T-helper 1 cell treated with Interleukin-12 subunit alpha and Interleukin-12 subunit beta and Interleukin-4 antibody, amounts not matched to agents 30 μg/mL and 1 μg/mL, for 36 hours (primary cell): ENCODE measurements around the gene MTFR1L.

Experiments
- H3K27ac Mint-ChIP-seq: one replicate; pipeline ENCODE4 v1.8.0; 2021; ENCODE audit warnings: mild to moderate bottlenecking, mixed read lengths
- H3K27me3 Mint-ChIP-seq: one replicate; pipeline ENCODE4 v1.8.0; 2021; ENCODE audit warnings: low read depth, mixed read lengths
- H3K36me3 Mint-ChIP-seq: one replicate; pipeline ENCODE4 v1.8.0; 2021; ENCODE audit warnings: low read depth, mixed read lengths
- H3K4me1 Mint-ChIP-seq: one replicate; pipeline ENCODE4 v1.8.0; 2021; ENCODE audit warnings: low read depth, mixed read lengths
- H3K4me3 Mint-ChIP-seq: one replicate; pipeline ENCODE4 v1.8.0; 2021; ENCODE audit warnings: mild to moderate bottlenecking, moderate library complexity, mixed read lengths
- H3K9me3 Mint-ChIP-seq: one replicate; pipeline ENCODE4 v1.8.0; 2021; ENCODE audit warnings: mixed read lengths

The MTFR1L gene

GRCh38 chr1:25866288-25866687 is 46.5 kb downstream of the MTFR1L start:
- peaks cover 2% of the 10 kb centered on the region for H3K4me1 Mint-ChIP-seq
- no peaks in the 10 kb centered on the region for H3K36me3 Mint-ChIP-seq
- H3K27ac Mint-ChIP-seq: no peak overlapping the region
- no peaks in the 10 kb centered on the region for H3K27me3 Mint-ChIP-seq
- H3K4me3 Mint-ChIP-seq: no peak overlapping the region
- no peaks in the 10 kb centered on the region for H3K9me3 Mint-ChIP-seq

DNA sequence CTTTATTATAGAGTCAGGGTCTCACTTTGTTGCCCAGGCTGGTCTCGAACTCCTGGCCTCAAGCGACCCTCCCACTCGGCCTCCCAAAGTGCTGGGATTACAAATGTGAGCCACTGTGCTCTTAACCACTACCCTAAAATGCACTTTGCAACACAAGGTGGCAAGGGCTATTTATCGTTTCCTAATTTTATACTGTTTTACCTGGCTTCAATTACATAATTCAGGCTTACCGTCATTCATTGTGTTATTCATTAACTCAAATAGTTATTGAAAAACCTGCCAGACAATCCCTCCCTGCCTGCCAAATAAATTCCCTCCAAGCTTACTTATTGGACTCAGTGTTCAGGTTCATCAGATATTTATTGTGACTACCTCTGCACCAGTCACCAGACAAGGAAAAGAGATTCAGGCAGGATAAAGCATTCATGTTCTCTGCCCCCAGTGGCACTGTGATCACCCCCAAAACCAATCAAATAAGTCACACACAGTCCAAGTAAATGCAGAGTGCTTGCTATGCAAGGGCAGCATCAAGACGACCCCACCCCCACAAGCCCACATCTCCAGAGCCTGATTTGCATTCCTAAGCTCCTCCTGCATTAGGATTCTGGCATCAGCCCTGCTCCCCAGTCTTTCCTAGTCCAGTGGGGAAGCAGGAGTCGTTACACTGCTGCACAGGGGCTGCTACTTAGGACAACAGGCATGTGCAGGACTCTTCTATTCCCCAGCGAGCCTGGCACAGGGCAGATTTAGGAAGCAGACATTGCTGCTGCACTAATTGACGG is 47.6 kb downstream of the MTFR1L start:
- Mint-ChIP-seq H3K27me3 (no peaks in the 10 kb centered on the region), H3K4me3 (no peak overlapping the region), H3K9me3 (no peaks in the 10 kb centered on the region), H3K36me3 (no peaks in the 10 kb centered on the region), H3K27ac (no peak overlapping the region), H3K4me1 (peaks cover 2% of the 10 kb centered on the region)

DNA sequence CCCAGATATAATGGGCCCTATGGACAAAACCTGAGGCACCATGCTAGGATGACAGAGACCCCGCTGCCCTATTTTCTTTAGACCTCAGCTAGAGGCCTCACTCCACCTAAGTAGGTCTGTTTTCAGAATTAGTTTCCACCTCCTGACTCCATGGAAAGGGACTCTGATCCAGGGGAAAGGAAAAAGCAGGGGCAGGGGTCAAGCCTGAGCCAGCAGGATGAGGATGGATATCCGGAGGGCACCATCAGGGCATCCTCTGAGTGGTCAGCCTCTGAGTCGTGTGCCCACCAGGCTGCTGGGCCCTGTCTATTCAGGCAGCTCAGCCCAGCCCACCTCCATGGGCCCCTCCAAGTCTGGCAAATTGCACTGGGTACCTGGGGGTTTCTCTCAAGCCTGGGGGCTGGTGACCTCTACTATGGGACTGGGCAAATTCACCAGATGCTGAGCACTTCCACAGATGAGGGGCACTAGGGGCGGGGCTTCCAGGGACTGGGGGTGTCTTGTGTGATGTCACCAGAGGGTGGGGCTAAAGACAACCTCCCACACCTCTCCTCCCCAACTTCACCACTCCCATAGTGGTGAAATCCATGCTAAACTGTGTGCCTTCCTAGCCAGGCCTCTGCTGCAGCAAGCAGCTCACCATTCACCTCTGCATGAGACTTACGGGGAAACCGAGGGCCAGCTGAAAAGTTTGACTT is 50.3 kb downstream of the MTFR1L start:
- H3K27me3 Mint-ChIP-seq: no peaks in the 10 kb centered on the region
- no peaks in the 10 kb centered on the region for H3K36me3 Mint-ChIP-seq
- no peak overlapping the region for H3K27ac Mint-ChIP-seq
- peaks cover 5% of the 10 kb centered on the region for H3K4me1 Mint-ChIP-seq
- no peaks in the 10 kb centered on the region for H3K9me3 Mint-ChIP-seq
- no peak overlapping the region for H3K4me3 Mint-ChIP-seq

DNA sequence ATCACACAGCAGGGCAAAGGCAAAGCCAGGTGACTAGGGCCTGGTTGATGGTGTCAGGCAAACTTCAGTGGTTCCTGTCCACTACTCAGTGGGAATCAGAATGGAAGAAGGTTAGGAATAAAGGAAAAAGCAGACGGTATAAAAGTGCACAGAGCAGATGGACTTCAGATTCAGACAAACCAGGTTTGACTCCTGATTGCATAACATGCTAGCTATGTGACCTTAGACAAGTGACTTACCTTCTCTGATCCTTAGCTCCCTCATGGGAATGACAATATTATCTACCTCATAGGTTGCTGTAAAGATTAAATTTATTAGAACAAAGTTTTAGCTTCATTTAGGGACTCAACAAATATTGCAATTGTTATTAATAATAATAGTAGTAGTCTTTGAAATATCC is 50.9 kb downstream of the MTFR1L start:
- Mint-ChIP-seq H3K27ac (no peak overlapping the region), H3K4me1 (peaks cover 6% of the 10 kb centered on the region)

DNA sequence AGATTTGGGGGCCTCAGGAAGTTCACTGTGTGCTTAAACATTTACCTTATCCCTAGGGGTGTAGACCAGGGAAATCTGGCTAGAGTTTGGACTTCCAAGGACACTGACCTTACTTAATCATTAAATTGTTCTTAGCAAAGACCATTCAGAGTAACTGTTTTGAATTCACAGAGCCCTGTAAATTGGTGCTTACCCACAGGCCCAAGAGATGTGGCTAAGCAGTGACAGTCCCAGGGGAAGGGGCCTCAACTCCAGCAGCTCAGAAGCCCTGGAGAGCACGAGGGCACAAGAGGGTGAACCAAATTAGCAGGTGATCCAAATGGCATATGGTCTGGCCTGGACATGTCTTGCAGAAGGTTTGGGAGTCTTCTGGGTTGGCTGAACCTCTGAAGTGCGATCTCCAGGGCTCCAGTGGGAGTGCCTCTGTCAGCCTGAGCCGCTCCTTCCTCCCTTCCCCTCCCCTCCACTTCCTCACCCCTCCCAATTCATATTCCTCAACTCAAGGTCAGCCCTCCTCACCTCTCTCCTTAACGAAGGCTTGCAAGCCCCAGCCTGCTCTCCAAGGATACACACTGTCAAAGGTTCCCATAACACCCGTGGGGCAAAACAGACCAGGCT is 51.4 kb downstream of the MTFR1L start:
- Mint-ChIP-seq H3K27me3 (peaks cover 4% of the 10 kb centered on the region), H3K4me3 (no peak overlapping the region), H3K4me1 (peaks cover 8% of the 10 kb centered on the region), H3K9me3 (no peaks in the 10 kb centered on the region), H3K36me3 (peaks cover 1% of the 10 kb centered on the region), H3K27ac (no peak overlapping the region)

More for the DNA sequence above, 50.9 kb downstream of the MTFR1L start:
- Mint-ChIP-seq H3K4me3 (no peak overlapping the region), H3K27me3 (no peaks in the 10 kb centered on the region), H3K9me3 (no peaks in the 10 kb centered on the region), H3K36me3 (no peaks in the 10 kb centered on the region)

DNA sequence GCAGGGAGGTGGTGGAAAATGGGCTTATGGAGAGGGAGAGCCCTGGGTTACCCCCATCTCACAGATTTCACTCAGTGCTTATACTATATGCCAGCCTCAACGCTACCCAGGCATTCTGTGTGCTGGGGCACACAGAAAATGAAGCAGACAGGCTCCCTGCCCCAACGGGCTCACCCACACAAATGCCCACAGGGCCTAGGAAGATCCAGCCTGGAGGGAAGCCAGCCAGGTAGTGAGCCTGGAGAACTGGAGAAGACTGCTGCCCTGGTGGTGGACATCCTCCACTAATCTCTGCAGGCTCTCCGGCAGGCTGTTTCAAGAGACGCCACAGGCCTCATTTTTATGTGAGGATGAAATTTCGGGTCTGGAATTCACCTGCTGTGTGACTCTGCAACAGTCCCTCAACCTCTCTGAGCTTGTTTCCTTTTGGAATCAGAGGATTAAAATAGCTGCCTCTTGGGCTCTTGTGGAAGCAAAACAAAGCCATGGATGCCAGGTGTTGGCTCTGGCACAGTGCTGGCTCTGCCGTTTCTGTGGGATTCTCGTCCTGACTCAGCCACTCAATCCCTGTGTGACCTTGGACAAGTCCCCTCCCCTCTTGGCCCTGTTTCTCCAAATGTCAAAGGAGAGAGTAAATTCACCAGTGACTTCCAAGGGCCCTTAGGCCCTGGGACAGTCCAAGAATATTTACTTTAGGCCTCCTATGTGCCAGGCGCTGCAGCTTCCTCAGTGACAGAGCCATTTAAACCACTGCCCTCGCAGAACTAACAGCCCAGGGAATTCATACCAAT is 52.1 kb downstream of the MTFR1L start:
- Mint-ChIP-seq H3K36me3 (peaks cover 1% of the 10 kb centered on the region), H3K27me3 (peaks cover 10% of the 10 kb centered on the region), H3K9me3 (no peaks in the 10 kb centered on the region), H3K4me1 (peaks cover 6% of the 10 kb centered on the region), H3K4me3 (no peak overlapping the region), H3K27ac (no peak overlapping the region)

GRCh38 chr1:25872713-25873112 is 53.0 kb downstream of the MTFR1L start:
- Mint-ChIP-seq H3K27me3 (peaks cover 15% of the 10 kb centered on the region), H3K36me3 (peaks cover 1% of the 10 kb centered on the region), H3K27ac (no peak overlapping the region), H3K9me3 (no peaks in the 10 kb centered on the region), H3K4me3 (no peak overlapping the region), H3K4me1 (peaks cover 6% of the 10 kb centered on the region)

- peaks cover 1% of the 10 kb centered on the region for H3K36me3 Mint-ChIP-seq
- no peak overlapping the region for H3K4me3 Mint-ChIP-seq
- no peak overlapping the region for H3K27ac Mint-ChIP-seq
- peaks cover 18% of the 10 kb centered on the region for H3K27me3 Mint-ChIP-seq
- H3K9me3 Mint-ChIP-seq: no peaks in the 10 kb centered on the region
- H3K4me1 Mint-ChIP-seq: peaks cover 6% of the 10 kb centered on the region
Measured at GRCh38 chr1:25873120-25873519, 53.4 kb downstream of the MTFR1L start.

GRCh38 chr1:25874209-25874608 is 54.5 kb downstream of the MTFR1L start:
- Mint-ChIP-seq H3K27ac (no peak overlapping the region), H3K4me3 (no peak overlapping the region), H3K4me1 (peaks cover 6% of the 10 kb centered on the region), H3K36me3 (peaks cover 1% of the 10 kb centered on the region), H3K27me3 (peaks cover 18% of the 10 kb centered on the region), H3K9me3 (no peaks in the 10 kb centered on the region)

- Mint-ChIP-seq H3K27ac (no peak overlapping the region), H3K4me3 (peak overlapping the region; percentile 74), H3K4me1 (peaks cover 6% of the 10 kb centered on the region), H3K27me3 (peaks cover 18% of the 10 kb centered on the region), H3K36me3 (peaks cover 1% of the 10 kb centered on the region), H3K9me3 (no peaks in the 10 kb centered on the region)
Measured at GRCh38 chr1:25874635-25875153, 54.9 kb downstream of the MTFR1L start.

DNA sequence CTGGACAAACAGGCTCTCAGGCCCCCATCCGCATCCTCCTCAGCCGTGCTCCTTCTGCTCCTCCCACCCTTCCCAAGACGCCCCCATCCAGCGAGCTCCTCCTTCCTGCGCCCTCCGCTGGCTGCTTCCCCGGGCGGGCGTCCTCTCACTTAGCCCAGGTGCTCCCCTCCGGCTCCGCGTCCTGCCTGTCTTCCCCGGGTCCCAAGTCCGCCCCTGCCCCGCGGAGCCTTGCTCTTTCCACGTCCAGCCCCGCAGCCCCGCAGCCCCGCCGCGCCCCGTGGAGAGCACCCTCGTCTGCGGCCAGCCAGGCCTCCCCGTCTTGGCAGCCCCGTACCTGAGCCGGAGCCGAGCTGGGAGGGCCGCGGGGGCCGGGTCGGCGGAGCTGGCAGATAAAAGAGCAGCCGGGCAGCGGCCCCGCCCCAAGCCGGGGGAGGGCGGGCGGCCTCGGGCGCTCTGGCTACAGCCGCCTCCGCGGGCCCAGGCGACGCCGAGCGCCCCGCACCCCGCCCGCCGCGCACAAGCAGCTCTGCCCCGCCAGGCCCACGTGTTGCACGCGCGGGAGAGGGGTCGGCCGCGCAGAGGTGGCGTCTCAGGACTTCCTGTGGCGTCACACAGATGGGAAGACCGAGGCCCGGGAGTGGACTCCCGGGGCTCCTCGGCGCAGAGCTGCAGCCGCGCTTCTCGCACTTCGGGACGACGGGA is 55.6 kb downstream of the MTFR1L start, which contains the start of gene PAQR7:
TSS of gene PAQR7 (minus strand) at position 555 of the 702 bp plus-strand sequence. CDS start 11,869 bp downstream, outside the sequence.
- H3K4me1 Mint-ChIP-seq: peaks cover 6% of the 10 kb centered on the region
- H3K4me3 Mint-ChIP-seq: peak within 1 kb of the TSS; percentile 74
- no peaks in the 10 kb centered on the region for H3K9me3 Mint-ChIP-seq
- peaks cover 18% of the 10 kb centered on the region for H3K27me3 Mint-ChIP-seq
- H3K27ac Mint-ChIP-seq: no peak within 1 kb of the TSS
- H3K36me3 Mint-ChIP-seq: peaks cover 1% of the 10 kb centered on the region

GRCh38 chr1:25875856-25876692 is 56.3 kb downstream of the MTFR1L start:
- Mint-ChIP-seq H3K9me3 (no peaks in the 10 kb centered on the region), H3K27me3 (peaks cover 18% of the 10 kb centered on the region), H3K27ac (no peak overlapping the region), H3K4me1 (peaks cover 6% of the 10 kb centered on the region), H3K4me3 (peak overlapping the region; percentile 72), H3K36me3 (peaks cover 1% of the 10 kb centered on the region)

GRCh38 chr1:25876693-25877077 is 56.9 kb downstream of the MTFR1L start:
- H3K27me3 Mint-ChIP-seq: peaks cover 18% of the 10 kb centered on the region
- peaks cover 1% of the 10 kb centered on the region for H3K36me3 Mint-ChIP-seq
- peaks cover 7% of the 10 kb centered on the region for H3K4me1 Mint-ChIP-seq
- no peaks in the 10 kb centered on the region for H3K9me3 Mint-ChIP-seq
- no peak overlapping the region for H3K27ac Mint-ChIP-seq
- H3K4me3 Mint-ChIP-seq: no peak overlapping the region
